ENCODE data around the gene CUL2. TPM values are rescaled to one million over a fixed set of nuclear protein-coding genes. Genes with fewer than 3 reads are reported as not detected.

Gene CUL2
- total RNA-seq, 1 donor, result 34.1 TPM

- H3K4me3 ChIP-seq (ENCODE audit: low read depth, low read length), result no peak overlapping the region
- TF ChIP-seq, protein P1, sequence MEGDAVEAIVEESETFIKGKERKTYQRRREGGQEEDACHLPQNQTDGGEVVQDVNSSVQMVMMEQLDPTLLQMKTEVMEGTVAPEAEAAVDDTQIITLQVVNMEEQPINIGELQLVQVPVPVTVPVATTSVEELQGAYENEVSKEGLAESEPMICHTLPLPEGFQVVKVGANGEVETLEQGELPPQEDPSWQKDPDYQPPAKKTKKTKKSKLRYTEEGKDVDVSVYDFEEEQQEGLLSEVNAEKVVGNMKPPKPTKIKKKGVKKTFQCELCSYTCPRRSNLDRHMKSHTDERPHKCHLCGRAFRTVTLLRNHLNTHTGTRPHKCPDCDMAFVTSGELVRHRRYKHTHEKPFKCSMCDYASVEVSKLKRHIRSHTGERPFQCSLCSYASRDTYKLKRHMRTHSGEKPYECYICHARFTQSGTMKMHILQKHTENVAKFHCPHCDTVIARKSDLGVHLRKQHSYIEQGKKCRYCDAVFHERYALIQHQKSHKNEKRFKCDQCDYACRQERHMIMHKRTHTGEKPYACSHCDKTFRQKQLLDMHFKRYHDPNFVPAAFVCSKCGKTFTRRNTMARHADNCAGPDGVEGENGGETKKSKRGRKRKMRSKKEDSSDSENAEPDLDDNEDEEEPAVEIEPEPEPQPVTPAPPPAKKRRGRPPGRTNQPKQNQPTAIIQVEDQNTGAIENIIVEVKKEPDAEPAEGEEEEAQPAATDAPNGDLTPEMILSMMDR (IDR thresholded peaks at IDR 0.05; ENCODE audit: insufficient read depth, low read length), result no peak
- DNase-seq (ENCODE audit: low read depth), result no peak
Observed at GRCh38 chr10:35112571-35112970, 22.4 kb upstream of the CUL2 start.

GRCh38 chr10:35103882-35104281 lies 13.7 kb upstream of the CUL2 start:
- TF ChIP-seq, protein P1 (IDR thresholded peaks at IDR 0.05; ENCODE audit: insufficient read depth, low read length), result no peak
- no peak overlapping the region for H3K4me3 ChIP-seq (ENCODE audit: low read depth, low read length)
- peak; percentile 44 for DNase-seq (ENCODE audit: low read depth)

DNA sequence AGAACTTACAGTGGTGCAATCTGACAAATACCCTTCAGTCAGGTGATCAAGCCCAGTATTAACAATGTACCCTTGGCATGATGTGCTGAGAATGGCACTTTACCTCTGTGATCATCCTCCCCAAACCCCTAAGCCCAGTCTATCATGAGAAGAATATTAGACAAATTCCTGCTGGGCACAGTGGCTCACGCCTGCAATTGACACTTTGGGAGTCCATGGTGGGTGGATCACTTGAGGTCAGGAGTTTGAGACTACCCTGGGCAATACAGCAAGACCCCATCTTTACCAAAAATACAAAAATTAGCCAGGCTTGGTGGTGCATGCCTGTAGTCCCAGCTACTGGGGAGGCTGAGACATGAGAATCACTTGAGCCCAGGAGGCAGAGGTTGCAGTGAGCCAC lies 7.4 kb upstream of the CUL2 start:
- TF ChIP-seq, protein P1 (IDR thresholded peaks at IDR 0.05; ENCODE audit: insufficient read depth, low read length), result no peak
- no peak for DNase-seq (ENCODE audit: low read depth)

DNA sequence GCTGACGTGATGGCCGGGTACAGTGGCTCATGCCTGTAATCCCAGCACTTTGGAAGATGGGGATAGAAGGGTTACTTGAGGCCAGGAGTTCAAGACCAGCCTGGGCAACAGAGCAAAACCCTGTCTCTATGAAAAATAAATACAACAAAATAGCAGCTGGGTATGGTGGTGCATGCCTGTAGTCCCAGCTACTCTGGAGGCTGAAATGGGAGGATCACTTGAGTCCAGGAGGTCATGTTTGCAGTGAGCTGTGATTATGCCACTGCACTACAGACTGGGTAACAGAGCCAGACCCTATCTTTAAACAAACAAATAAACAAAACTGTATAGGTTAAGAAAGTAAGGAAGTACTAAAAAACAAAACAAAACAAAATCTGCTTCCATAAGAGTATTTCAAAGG lies 6.2 kb upstream of the CUL2 start:
- TF ChIP-seq, protein P1 (IDR thresholded peaks at IDR 0.05; ENCODE audit: insufficient read depth, low read length), result no peak
- no peak overlapping the region for H3K4me3 ChIP-seq (ENCODE audit: low read depth, low read length)
- DNase-seq (ENCODE audit: low read depth), result no peak

More for the DNA sequence above, 7.4 kb upstream of the CUL2 start:
- no peak overlapping the region for H3K4me3 ChIP-seq (ENCODE audit: low read depth, low read length)

DNA sequence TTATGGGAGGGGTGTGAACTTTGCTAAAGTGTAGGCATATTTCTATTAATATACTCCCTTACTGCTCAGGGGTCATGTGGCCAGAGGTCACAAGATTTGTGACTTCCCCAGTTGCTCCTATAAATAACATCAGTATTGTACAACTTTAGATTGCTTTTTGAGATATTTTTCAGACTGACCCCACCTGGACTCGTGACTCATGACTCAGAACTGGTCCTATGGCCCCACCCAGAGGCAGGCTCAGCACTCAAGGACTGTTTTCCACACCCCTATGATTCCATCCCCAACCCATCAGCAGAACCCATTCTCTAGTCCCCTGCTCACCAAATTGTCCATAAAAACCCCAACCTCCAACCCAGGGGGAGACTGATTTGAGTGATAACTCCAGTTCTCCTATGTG lies 2.7 kb upstream of the CUL2 start:
- H3K4me3 ChIP-seq (ENCODE audit: low read depth, low read length), result no peak overlapping the region
- DNase-seq (ENCODE audit: low read depth), result no peak

DNA sequence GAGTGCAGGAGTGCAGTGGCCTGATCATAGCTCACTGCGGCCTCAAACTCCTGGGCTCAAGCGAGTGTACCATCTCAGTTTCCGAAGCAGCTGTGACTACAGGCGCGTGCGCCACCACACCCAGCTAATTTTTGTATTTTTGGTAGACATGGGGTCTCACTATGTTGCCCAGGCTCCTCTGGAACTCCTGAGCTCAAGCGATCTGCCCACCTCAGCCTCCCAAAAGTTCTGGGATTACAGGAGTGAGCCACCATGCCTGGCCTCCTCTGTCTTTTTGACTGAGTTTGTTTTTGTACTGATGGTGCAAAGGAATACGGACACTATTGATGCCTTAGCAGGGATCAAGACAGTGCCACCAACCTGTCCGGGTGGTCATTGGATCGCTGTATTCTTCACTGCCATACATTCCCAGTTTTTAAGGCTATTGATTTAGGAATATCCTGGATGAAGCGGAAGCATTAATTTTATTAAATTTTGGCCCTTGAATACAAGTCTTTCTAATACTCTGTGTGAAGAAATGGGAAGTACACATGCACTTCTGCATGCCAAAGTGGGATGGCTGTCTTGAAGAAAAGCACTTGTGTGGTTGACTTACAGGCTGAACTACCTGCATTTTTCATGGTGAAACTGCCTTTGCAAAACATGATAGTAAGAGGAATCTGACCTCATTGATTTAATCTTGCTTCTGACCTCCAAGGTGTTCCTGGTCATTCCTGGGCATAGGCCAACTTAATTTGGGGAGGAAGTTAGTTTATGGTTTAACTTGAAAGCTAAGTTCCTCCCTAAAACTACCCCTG lies 2.1 kb upstream of the CUL2 start:
- no peak overlapping the region for H3K4me3 ChIP-seq (ENCODE audit: low read depth, low read length)
- no peak for DNase-seq (ENCODE audit: low read depth)
- TF ChIP-seq, protein P1 (IDR thresholded peaks at IDR 0.05; ENCODE audit: insufficient read depth, low read length), result no peak

More for the DNA sequence above, 2.7 kb upstream of the CUL2 start:
- TF ChIP-seq, protein P1 (IDR thresholded peaks at IDR 0.05; ENCODE audit: insufficient read depth, low read length), result no peak
